ENCODE data around the gene EIF4G3. TPM values are rescaled to one million over a fixed set of nuclear protein-coding genes. Genes with fewer than 3 reads are reported as not detected.

The EIF4G3 gene
- total and polyA plus RNA-seq, 9 of the 15 experiments (the other 6 are each of a cell fraction or from before 2014, with no cell fraction given) = 6.7 to 40.5 (median 32.1) TPM

DNA sequence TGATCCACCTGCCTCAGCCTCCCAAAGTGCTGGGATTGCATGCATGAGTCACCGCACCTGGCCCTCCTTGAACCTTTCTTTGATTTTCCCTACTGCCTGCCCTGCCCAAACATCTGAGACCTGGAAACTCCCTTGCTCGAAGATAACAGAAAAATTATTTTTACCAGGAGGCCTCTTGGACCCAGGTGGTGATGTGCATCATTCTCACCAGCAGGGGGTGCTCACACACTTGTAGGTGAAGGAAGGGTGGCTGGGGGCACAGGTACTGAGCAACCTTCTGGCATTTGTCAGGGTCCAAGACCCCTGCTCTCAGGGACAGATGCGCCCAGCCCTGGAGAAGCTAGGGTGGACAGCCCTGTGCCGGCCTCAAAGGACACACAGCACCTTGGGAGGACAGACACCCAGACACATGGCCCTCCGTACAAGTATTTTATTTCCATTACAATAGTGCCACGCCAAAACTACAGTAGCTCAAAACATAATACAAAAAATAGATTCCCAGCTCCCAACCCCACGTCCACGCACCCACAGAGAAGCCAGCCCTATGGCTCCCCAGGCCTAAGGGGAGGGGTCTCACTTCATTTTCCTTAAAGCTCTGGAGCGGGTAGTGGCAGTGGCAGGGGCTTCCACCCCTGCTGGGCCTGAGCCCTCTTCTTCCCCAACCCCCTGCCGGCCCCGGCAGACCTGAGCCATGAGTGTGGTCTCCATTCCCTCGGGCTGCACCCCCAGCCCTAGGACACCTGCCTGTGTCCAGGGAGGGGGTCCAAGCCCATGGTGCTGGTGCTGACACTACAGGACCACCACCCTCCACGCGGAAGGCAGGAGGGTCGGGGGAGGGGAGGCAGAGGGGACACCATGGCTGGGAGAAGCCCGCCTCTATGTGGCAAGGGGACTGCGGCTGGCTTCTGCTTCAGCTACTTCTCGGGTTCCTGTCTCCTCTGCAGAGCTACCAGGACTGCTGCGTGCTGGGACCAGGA, 40.4 kb upstream of the EIF4G3 start (continued):
- TF ChIP-seq, protein P1, sequence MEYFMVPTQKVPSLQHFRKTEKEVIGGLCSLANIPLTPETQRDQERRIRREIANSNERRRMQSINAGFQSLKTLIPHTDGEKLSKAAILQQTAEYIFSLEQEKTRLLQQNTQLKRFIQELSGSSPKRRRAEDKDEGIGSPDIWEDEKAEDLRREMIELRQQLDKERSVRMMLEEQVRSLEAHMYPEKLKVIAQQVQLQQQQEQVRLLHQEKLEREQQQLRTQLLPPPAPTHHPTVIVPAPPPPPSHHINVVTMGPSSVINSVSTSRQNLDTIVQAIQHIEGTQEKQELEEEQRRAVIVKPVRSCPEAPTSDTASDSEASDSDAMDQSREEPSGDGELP (CRISPR knock-in tag; IDR thresholded peaks at IDR 0.05; ENCODE audit: borderline replicate concordance) = peak; percentile 48; the same call in 1 of the 2 replicates
- TF ChIP-seq, protein P2, sequence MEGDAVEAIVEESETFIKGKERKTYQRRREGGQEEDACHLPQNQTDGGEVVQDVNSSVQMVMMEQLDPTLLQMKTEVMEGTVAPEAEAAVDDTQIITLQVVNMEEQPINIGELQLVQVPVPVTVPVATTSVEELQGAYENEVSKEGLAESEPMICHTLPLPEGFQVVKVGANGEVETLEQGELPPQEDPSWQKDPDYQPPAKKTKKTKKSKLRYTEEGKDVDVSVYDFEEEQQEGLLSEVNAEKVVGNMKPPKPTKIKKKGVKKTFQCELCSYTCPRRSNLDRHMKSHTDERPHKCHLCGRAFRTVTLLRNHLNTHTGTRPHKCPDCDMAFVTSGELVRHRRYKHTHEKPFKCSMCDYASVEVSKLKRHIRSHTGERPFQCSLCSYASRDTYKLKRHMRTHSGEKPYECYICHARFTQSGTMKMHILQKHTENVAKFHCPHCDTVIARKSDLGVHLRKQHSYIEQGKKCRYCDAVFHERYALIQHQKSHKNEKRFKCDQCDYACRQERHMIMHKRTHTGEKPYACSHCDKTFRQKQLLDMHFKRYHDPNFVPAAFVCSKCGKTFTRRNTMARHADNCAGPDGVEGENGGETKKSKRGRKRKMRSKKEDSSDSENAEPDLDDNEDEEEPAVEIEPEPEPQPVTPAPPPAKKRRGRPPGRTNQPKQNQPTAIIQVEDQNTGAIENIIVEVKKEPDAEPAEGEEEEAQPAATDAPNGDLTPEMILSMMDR (IDR thresholded peaks at IDR 0.05 in 2 of 3, conservative IDR thresholded peaks at IDR 0.05 in 1 of 3; ENCODE audit: insufficient read depth in 2 of 3, low read depth in 1 of 3, low read length in 3 of 3) = peak; percentile 85 to 95 (median 89)
- TF ChIP-seq ZNF174 (CRISPR knock-in tag; IDR thresholded peaks at IDR 0.05) (no peak), RAD21 (CRISPR knock-in tag; conservative IDR thresholded peaks at IDR 0.05 in 1 of 2, IDR thresholded peaks at IDR 0.05 in 1 of 2) (peak; percentile 40 to 76), SMC3 (conservative IDR thresholded peaks at IDR 0.05; ENCODE audit: insufficient read depth, low read depth, low read length) (peak; percentile 62), SETDB1 (IDR thresholded peaks at IDR 0.05; ENCODE audit: low read length) (no peak), ETV1 (tag; conservative IDR thresholded peaks at IDR 0.05; ENCODE audit: low read depth) (no peak), YY1 (IDR thresholded peaks at IDR 0.05; ENCODE audit: borderline replicate concordance in 1 of 3, control insufficient read depth in 1 of 3, extremely low read depth in 1 of 3, insufficient read depth in 3 of 3, insufficient read length in 1 of 3, insufficient replicate concordance in 2 of 3, low read depth in 1 of 3, low read length in 2 of 3) (no peak), ZC3H11A (IDR thresholded peaks at IDR 0.05; ENCODE audit: low read depth, low read length) (no peak), ATF7 (IDR thresholded peaks at IDR 0.05) (0 out of 2 replicates have a peak, but pooled peaks have one; percentile 19), ZBTB7A (IDR thresholded peaks at IDR 0.05; ENCODE audit: borderline replicate concordance, control insufficient read depth, low read depth, low read length) (peak; percentile 31; the same call in 1 of the 2 replicates)
- TF ChIP-seq, protein P3, sequence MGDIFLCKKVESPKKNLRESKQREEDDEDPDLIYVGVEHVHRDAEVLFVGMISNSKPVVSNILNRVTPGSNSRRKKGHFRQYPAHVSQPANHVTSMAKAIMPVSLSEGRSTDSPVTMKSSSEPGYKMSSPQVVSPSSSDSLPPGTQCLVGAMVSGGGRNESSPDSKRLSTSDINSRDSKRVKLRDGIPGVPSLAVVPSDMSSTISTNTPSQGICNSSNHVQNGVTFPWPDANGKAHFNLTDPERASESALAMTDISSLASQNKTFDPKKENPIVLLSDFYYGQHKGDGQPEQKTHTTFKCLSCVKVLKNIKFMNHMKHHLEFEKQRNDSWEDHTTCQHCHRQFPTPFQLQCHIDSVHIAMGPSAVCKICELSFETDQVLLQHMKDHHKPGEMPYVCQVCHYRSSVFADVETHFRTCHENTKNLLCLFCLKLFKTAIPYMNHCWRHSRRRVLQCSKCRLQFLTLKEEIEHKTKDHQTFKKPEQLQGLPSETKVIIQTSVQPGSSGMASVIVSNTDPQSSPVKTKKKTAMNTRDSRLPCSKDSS (IDR thresholded peaks at IDR 0.05; ENCODE audit: low read depth, partially characterized antibody) = no peak
- TF ChIP-seq, protein P4, sequence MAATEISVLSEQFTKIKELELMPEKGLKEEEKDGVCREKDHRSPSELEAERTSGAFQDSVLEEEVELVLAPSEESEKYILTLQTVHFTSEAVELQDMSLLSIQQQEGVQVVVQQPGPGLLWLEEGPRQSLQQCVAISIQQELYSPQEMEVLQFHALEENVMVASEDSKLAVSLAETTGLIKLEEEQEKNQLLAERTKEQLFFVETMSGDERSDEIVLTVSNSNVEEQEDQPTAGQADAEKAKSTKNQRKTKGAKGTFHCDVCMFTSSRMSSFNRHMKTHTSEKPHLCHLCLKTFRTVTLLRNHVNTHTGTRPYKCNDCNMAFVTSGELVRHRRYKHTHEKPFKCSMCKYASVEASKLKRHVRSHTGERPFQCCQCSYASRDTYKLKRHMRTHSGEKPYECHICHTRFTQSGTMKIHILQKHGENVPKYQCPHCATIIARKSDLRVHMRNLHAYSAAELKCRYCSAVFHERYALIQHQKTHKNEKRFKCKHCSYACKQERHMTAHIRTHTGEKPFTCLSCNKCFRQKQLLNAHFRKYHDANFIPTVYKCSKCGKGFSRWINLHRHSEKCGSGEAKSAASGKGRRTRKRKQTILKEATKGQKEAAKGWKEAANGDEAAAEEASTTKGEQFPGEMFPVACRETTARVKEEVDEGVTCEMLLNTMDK (IDR thresholded peaks at IDR 0.05; ENCODE audit: borderline replicate concordance, insufficient read depth, low read depth, low read length, poor library complexity, severe bottlenecking) = peak; percentile 38
- TF ChIP-seq, protein P5, sequence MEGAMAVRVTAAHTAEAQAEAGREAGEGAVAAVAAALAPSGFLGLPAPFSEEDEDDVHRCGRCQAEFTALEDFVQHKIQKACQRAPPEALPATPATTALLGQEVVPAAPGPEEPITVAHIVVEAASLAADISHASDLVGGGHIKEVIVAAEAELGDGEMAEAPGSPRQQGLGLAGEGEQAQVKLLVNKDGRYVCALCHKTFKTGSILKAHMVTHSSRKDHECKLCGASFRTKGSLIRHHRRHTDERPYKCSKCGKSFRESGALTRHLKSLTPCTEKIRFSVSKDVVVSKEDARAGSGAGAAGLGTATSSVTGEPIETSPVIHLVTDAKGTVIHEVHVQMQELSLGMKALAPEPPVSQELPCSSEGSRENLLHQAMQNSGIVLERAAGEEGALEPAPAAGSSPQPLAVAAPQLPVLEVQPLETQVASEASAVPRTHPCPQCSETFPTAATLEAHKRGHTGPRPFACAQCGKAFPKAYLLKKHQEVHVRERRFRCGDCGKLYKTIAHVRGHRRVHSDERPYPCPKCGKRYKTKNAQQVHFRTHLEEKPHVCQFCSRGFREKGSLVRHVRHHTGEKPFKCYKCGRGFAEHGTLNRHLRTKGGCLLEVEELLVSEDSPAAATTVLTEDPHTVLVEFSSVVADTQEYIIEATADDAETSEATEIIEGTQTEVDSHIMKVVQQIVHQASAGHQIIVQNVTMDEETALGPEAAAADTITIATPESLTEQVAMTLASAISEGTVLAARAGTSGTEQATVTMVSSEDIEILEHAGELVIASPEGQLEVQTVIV (CRISPR knock-in tag; IDR thresholded peaks at IDR 0.05; ENCODE audit: borderline replicate concordance) = no peak

All from K562 (cell line).